GM12873 (cell line): ENCODE measurements around the gene RPUSD3.

ENCODE experiments used
- CTCF ChIP-seq: IDR thresholded peaks from 2 replicates; pipeline ENCODE4 v1.5.1; 2012; ENCODE audit warnings: low read depth, mild to moderate bottlenecking, moderate library complexity, low read length, control low read depth; ENCODE audit not compliant: insufficient read depth; ENCODE audit errors: missing control alignments

The RPUSD3 gene

GRCh38 chr3:9870978-9871377 is 27.2 kb upstream of the RPUSD3 start:
- no peak for TF ChIP-seq CTCF

- no peak for TF ChIP-seq CTCF
These were observed 26.1 kb upstream of the RPUSD3 start for GRCh38 chr3:9869955-9870354.

GRCh38 chr3:9867106-9867505 is 23.3 kb upstream of the RPUSD3 start:
- no peak for TF ChIP-seq CTCF

GRCh38 chr3:9866639-9867038 is 22.8 kb upstream of the RPUSD3 start:
- TF ChIP-seq CTCF = no peak

GRCh38 chr3:9864200-9864927 is 20.6 kb upstream of the RPUSD3 start:
- no peak for TF ChIP-seq CTCF

- no peak for TF ChIP-seq CTCF
These were observed 19.4 kb upstream of the RPUSD3 start for GRCh38 chr3:9863058-9863772.

GRCh38 chr3:9862391-9863057 is 18.7 kb upstream of the RPUSD3 start:
- no peak for TF ChIP-seq CTCF
